GM21737 (cell line): ENCODE data around the gene OPCML.

ENCODE experiments used
- ATAC-seq: cut with Tn5 transposase; IDR thresholded peaks from one replicate; pipeline ENCODE4 v1.9.1; 2021; ENCODE audit warnings: mild to moderate bottlenecking, moderate library complexity; ENCODE audit not compliant: unreplicated experiment

The OPCML gene

GRCh38 chr11:133049244-133050019 lies 482.9 kb downstream of the OPCML start:
- ATAC-seq: no peak

- ATAC-seq: no peak
Measured at GRCh38 chr11:133048270-133048669, 484.0 kb downstream of the OPCML start.

- no peak for ATAC-seq
Measured at GRCh38 chr11:133047771-133048115, 484.6 kb downstream of the OPCML start.

GRCh38 chr11:133047036-133047770 lies 485.1 kb downstream of the OPCML start:
- ATAC-seq: no peak

GRCh38 chr11:133046252-133046651 lies 486.0 kb downstream of the OPCML start:
- ATAC-seq: no peak

- no peak for ATAC-seq
Measured at GRCh38 chr11:133041928-133042882, 490.1 kb downstream of the OPCML start.

GRCh38 chr11:133041181-133041580 lies 491.1 kb downstream of the OPCML start:
- no peak for ATAC-seq

GRCh38 chr11:133040289-133040900 lies 491.9 kb downstream of the OPCML start:
- ATAC-seq: no peak

GRCh38 chr11:133038850-133039249 lies 493.5 kb downstream of the OPCML start:
- no peak for ATAC-seq

- ATAC-seq: no peak
Measured at GRCh38 chr11:133034929-133035328, 497.4 kb downstream of the OPCML start.

GRCh38 chr11:133029107-133029506 lies 503.2 kb downstream of the OPCML start:
- ATAC-seq: no peak

GRCh38 chr11:133026952-133027351 lies 505.3 kb downstream of the OPCML start:
- no peak for ATAC-seq

- ATAC-seq: no peak
Measured at GRCh38 chr11:133024301-133024700, 508.0 kb downstream of the OPCML start.

GRCh38 chr11:133023232-133023631 lies 509.1 kb downstream of the OPCML start:
- ATAC-seq: no peak

GRCh38 chr11:133021553-133021952 lies 510.7 kb downstream of the OPCML start:
- ATAC-seq: no peak

- no peak for ATAC-seq
Measured at GRCh38 chr11:133020372-133020714, 512.0 kb downstream of the OPCML start.

- ATAC-seq: no peak
Measured at GRCh38 chr11:133019545-133020371, 512.5 kb downstream of the OPCML start.

GRCh38 chr11:133015457-133015856 lies 516.8 kb downstream of the OPCML start:
- no peak for ATAC-seq

GRCh38 chr11:133014337-133014736 lies 518.0 kb downstream of the OPCML start:
- no peak for ATAC-seq

- no peak for ATAC-seq
Measured at GRCh38 chr11:133012803-133013202, 519.5 kb downstream of the OPCML start.
